ENCODE results near the gene ARHGEF1.

DNA sequence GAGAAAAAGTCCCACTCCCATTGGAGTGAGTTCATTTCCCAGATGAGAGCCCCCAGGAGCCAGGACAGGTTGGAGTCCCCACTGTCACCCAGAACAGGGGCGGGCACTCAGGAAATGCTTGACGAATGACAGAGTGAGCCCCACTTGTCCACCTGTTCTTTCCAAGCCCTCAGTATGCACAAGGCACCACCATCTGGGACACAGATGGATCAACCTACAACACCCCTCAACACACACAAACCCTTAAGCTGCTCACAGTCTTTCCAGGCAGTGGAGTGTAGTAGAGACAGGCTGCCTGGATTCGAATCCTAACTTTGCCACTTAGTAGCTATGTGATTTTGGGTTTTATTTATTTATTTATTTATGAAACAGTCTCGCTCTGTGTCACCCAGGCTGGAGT lies 8.0 kb downstream of the ARHGEF1 start:
- TF ChIP-seq, protein P1, sequence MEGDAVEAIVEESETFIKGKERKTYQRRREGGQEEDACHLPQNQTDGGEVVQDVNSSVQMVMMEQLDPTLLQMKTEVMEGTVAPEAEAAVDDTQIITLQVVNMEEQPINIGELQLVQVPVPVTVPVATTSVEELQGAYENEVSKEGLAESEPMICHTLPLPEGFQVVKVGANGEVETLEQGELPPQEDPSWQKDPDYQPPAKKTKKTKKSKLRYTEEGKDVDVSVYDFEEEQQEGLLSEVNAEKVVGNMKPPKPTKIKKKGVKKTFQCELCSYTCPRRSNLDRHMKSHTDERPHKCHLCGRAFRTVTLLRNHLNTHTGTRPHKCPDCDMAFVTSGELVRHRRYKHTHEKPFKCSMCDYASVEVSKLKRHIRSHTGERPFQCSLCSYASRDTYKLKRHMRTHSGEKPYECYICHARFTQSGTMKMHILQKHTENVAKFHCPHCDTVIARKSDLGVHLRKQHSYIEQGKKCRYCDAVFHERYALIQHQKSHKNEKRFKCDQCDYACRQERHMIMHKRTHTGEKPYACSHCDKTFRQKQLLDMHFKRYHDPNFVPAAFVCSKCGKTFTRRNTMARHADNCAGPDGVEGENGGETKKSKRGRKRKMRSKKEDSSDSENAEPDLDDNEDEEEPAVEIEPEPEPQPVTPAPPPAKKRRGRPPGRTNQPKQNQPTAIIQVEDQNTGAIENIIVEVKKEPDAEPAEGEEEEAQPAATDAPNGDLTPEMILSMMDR (IDR thresholded peaks at IDR 0.05; ENCODE audit: borderline replicate concordance, extremely low read depth, low read length, poor library complexity, severe bottlenecking), result no peak
- no peak for TF ChIP-seq EZH2 (IDR thresholded peaks at IDR 0.05; ENCODE audit: borderline replicate concordance, low read depth, low read length, severe bottlenecking)
